Measurements from ENCODE around the gene GIPC2. TPM values are rescaled to one million over a fixed set of nuclear protein-coding genes. Genes with fewer than 3 reads are reported as not detected.

The GIPC2 gene
- total and polyA plus RNA-seq, 10 of the 15 experiments (the other 5 are each of a cell fraction or from before 2014, with no cell fraction given): 0.03 to 0.23 (median 0.06) TPM; not detected in 2

DNA sequence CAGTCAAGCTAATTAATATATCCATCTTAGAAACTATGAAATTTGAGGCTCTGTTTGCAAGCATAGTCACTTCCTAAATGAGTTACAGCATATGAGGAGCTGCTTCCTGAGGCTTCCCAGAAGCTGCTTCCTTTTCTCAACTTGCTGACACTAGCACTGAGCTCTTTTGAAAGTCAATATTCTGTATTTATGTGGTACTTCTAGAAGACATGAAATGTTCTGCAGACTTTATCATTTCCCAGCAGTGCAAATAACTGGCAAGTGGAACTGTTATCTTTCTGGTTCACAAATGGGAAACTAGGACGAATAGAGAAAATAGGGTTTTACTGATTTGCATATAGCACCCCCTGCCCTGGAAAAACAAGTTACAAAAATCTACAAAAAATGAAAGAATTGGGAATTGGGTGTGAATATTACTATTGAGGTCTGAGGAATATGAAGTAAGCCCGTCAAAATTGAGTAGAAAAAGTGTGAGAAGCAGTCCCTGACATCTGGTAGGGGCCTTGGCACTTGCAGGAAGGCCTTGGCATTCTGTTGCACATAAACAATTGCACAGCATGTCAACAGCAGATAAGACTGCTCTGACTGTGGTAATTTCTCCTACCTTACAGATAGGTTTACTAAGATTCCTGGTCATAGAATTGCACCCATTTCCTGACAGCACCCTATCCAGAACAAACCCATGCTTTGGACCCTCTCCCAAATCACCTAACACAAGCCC, 7.1 kb downstream of the GIPC2 start:
- intact Hi-C loops (cut with micrococcal nuclease; ENCODE audit: unreplicated experiment): no loop called here

More for the DNA sequence above, 7.1 kb downstream of the GIPC2 start:
- ChIA-PET SMC1A (ENCODE audit: uncharacterized antibody, unreplicated experiment) (no interaction called here), RAD21 (ENCODE audit: unreplicated experiment) (no interaction called here), CTCF (no interaction called here), POLR2A (no interaction called here)
- Histone ChIP-seq H2AFZ (ENCODE audit: control insufficient read depth, low read depth, low read length) (no peak overlapping the region), H4K20me1 (ENCODE audit: control insufficient read depth, insufficient read depth) (no peaks in the 10 kb centered on the region), H3K27ac (ENCODE audit: control insufficient read depth, insufficient read depth) (no peak overlapping the region), H3K4me3 (no peak overlapping the region), H3K79me2 (ENCODE audit: control insufficient read depth, insufficient read depth, low read length) (no peaks in the 10 kb centered on the region), H3K4me2 (ENCODE audit: control insufficient read depth, insufficient read depth) (no peak overlapping the region), H3K9me3 (replicated peaks; ENCODE audit: control insufficient read depth, insufficient read depth, low read length) (no peaks in the 10 kb centered on the region; the same call in 2 of the 3 replicates), H3K9ac (ENCODE audit: control insufficient read depth, insufficient read depth, low read length) (no peak overlapping the region), H3K4me1 (ENCODE audit: control insufficient read depth, insufficient read depth, low read length) (no peaks in the 10 kb centered on the region), H3K27me3 (replicated peaks in 1 of 2; ENCODE audit: control insufficient read depth in 2 of 2, insufficient read depth in 2 of 2, low read length in 1 of 2) (no peaks in the 10 kb centered on the region; a peak in 1 of 4 replicates), H3K36me3 (ENCODE audit: control insufficient read depth in 2 of 2, insufficient read depth in 2 of 2, low read length in 1 of 2) (no peaks in the 10 kb centered on the region)
- in situ Hi-C loops (cut with MboI): no loop called here
- no peak for FAIRE-seq
- BruUV-seq (replicated peaks): no TSS peak
- WGBS (ENCODE audit: insufficient coverage, insufficient replicate concordance, low lambda C conversion rate, missing lambda C conversion rate): 50% methylated on average over 2 of the region's 2 CpGs
- no peak for ATAC-seq
- no peak for DNase-seq (ENCODE audit: low read depth, low spot score)
- TF ChIP-seq YBX1 (IDR thresholded peaks at IDR 0.05) (no peak), ZZZ3 (IDR thresholded peaks at IDR 0.05; ENCODE audit: control insufficient read depth, insufficient read length, low read depth) (no peak), CHD4 (IDR thresholded peaks at IDR 0.05) (no peak), BRCA1 (IDR thresholded peaks at IDR 0.05; ENCODE audit: low read depth, low read length) (no peak), SUZ12 (IDR thresholded peaks at IDR 0.05; ENCODE audit: unreplicated experiment) (no peak), MEF2A (IDR thresholded peaks at IDR 0.05; ENCODE audit: insufficient read depth, low read depth, low read length) (no peak), TCF3 (IDR thresholded peaks at IDR 0.05; ENCODE audit: borderline replicate concordance, insufficient read depth, low read depth, low read length) (no peak), CEBPB (IDR thresholded peaks at IDR 0.05; ENCODE audit: borderline replicate concordance in 1 of 2, low read depth in 2 of 2, low read length in 2 of 2) (no peak), ZNF207 (IDR thresholded peaks at IDR 0.05; ENCODE audit: borderline replicate concordance) (no peak)
- TF ChIP-seq, protein P1, sequence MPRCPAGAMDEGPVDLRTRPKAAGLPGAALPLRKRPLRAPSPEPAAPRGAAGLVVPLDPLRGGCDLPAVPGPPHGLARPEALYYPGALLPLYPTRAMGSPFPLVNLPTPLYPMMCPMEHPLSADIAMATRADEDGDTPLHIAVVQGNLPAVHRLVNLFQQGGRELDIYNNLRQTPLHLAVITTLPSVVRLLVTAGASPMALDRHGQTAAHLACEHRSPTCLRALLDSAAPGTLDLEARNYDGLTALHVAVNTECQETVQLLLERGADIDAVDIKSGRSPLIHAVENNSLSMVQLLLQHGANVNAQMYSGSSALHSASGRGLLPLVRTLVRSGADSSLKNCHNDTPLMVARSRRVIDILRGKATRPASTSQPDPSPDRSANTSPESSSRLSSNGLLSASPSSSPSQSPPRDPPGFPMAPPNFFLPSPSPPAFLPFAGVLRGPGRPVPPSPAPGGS (IDR thresholded peaks at IDR 0.05; ENCODE audit: borderline replicate concordance, insufficient read depth, low read depth, low read length, poor library complexity, severe bottlenecking): no peak
- TF ChIP-seq, protein P2, sequence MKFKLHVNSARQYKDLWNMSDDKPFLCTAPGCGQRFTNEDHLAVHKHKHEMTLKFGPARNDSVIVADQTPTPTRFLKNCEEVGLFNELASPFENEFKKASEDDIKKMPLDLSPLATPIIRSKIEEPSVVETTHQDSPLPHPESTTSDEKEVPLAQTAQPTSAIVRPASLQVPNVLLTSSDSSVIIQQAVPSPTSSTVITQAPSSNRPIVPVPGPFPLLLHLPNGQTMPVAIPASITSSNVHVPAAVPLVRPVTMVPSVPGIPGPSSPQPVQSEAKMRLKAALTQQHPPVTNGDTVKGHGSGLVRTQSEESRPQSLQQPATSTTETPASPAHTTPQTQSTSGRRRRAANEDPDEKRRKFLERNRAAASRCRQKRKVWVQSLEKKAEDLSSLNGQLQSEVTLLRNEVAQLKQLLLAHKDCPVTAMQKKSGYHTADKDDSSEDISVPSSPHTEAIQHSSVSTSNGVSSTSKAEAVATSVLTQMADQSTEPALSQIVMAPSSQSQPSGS (IDR thresholded peaks at IDR 0.05; ENCODE audit: low read length): no peak
- TF ChIP-seq, protein P3, sequence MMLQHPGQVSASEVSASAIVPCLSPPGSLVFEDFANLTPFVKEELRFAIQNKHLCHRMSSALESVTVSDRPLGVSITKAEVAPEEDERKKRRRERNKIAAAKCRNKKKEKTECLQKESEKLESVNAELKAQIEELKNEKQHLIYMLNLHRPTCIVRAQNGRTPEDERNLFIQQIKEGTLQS (IDR thresholded peaks at IDR 0.05; ENCODE audit: borderline replicate concordance, extremely low read depth, low read depth, low read length): no peak

Measured in GM12878 (cell line).